SHP77 treated with DMSO at 0.1 percent for 48 hours (cell line): ENCODE results near the gene KHDRBS2.
A peak's percentile ranks its signal among the peaks of the same experiment; 100 is the strongest.

Experiments
- DNase-seq: peaks from one replicate; lab custom pipeline; 2025; lab: John Stamatoyannopoulos, UW

KHDRBS2 gene

DNA sequence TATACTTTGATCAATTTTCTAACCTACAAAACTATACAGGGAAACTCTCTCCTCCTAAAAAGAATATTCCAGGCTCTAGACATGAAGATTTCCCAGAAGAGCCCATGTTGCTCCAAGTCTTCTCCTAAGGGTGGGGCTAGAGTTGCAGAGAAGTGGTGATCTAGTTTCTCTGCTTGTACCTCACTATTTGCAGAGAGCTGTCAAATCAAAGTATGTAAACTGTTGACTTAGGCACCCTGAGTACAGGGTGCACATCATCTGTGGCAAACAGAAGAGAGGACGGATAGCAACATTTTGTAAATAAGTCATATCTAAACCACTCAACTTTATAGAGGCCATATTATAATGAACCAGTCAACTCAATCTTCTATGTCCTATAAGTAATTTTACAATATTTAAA lies 250.1 kb downstream of the KHDRBS2 start:
- DNase-seq, result no peak

DNA sequence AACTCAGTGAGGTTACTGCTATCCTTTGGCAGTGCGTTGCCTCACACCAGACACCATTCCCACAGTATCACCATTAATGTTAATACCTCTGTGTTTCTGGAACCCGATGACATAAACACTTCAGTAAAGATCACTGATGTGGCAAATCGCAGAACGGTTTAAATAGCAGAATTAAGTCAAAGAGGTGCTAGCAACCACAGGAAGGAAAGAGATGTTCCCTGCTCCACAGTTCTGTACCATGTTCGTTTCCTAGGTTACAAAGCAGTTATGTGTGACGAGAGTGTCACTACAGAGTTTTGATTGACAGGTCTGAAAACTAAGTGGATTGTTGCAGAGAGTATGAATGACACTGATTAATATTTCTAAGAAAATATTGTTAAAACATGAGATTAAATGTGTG lies 272.3 kb downstream of the KHDRBS2 start:
- DNase-seq, result no peak

DNA sequence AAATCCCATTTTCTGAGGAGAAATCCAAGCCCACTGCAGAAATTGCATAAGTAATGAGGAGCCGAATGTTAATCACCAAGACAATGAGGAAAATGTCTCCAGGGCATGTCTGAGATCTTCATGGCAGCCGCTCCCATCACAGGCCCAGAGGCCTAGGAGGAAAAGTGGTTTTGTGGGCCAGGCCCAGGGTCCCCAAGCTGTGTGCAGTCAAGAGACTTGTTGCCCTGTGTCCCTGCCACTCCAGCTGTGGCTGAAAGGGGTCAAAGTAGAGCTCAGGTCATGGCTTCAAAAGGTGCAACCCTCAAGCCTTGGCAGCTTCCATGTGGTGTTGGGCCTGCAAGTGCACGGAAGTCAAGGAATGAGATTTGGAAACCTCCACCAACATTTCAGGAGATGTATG lies 276.6 kb downstream of the KHDRBS2 start:
- DNase-seq, result no peak

DNA sequence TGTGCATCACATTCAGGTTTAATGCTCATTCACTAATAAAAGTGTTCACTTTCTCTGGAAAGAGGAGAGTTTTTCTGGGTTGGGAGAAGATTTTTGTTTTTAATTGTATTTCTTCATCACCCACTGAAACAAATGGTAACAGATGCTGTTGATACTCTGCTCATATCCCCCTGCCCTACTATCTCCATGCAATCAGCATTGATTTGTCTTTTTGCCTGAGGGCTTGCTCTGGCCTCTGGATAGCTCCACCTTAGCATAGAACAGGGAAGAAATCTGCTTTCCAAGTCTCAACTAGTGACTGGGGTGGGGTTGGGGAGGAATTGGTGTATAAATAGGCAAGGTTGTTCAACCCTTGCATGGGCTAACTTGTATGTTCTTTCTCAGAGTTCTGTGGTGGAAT lies 296.4 kb downstream of the KHDRBS2 start:
- DNase-seq, result no peak

DNA sequence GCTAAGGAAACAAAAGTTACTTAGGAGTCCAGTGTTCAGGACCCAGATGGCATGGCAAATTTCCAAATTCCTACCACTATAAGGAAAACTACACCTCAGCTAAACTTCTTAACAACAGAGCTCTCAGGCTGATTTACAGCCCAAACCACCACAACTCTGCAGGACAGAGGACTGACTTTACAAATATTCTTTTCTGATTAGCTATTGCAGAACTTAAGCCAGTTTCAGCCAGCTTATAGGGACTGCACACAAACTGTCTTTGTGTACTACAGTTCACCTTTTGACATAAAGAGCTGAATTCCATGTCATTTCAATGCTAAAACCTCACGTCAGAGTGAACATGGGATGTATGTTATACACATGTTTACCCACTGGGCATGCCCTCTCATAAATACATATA lies 305.4 kb downstream of the KHDRBS2 start:
- no peak for DNase-seq

DNA sequence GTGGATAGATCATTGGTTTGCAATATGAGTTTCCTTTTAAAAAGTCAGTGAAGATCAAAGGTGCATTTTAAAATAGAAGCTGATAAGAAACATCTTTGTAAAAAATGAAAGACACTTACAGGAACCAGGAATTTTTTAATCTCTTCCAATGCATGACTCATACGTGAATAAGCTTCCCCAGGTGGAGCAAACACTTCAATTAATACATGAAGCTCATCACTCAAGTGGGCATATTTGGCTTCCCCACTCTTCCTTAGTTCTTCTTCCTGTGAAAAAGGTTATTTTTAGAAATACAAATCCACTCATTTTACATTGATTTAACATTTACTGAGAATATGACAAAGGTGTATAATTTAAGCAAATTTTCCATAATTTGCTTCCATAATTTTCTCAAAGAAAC lies 308.1 kb downstream of the KHDRBS2 start:
- peak; percentile 49 for DNase-seq

DNA sequence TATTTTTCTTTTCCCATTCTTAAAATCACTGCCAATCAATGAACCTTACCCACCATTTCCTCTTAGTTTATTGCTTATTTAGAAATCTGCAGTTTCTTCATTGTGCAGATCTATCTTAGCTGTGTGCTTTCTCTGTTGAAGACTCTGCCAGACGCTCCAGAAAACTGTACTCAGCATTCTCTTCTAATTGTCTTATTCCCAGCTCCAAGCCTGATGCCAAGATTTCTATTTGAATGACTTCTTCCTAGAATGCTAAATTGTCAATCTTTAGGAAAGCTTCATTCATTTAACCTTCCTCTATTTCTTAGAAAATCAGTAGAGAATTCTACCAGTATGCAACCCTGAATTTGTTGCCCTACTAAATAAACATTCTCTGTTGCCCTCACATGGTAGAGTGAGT lies 308.9 kb downstream of the KHDRBS2 start:
- no peak for DNase-seq

DNA sequence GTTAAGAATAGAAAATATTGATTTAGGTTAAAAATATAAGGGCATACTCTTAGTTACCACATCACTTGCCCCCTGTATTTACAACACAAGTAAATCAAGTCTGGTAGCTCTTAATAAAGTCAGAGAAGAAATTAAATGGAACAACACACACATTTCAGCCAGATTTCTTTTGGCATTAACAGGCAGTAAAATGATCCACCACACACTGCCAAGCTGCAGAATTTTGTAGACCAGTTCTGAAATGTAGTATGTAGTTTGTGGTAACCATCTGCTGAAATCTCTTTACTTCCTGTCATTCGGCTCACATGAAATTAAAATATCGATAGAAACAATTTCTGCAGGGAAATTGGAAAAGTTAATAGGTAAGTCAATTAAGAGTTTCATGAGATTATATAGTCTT lies 326.8 kb downstream of the KHDRBS2 start:
- DNase-seq, result no peak

DNA sequence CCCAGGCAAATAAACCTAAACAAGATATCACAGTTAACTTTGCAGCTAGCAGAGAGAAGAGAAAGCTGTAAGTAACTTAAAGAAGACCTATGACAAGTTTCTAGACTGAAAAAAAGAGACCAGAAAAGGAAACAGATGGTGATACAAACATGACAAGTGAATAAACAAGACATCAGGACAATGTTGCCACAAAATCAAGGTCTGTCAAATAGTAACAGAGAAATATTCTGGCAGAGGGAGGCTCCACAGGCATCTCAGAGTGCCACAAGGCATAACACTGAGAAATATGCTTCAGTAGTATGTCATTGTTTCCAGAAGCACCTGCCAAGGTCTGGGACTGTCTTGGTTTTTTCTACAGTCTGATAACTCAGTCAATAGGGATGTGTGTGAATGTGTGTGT lies 332.2 kb downstream of the KHDRBS2 start:
- DNase-seq, result no peak

DNA sequence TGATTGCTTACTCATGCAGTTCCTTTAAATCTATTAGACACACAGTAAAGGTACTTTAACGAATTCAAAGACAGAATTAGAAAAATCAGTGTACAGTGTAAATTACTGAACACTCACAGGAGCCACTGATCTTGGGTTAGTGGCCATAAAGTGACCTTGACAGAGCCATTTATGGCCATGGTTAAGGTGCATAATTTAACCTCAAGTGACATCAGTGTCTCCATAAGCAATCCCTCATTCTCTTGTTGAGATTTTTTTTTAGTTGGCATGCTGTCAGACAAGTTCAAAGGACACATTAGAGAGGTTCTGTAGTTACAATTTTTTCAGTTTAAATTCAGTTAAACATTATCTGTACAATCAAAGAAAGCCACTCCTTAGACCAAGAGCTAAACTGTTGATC lies 334.4 kb downstream of the KHDRBS2 start:
- no peak for DNase-seq

DNA sequence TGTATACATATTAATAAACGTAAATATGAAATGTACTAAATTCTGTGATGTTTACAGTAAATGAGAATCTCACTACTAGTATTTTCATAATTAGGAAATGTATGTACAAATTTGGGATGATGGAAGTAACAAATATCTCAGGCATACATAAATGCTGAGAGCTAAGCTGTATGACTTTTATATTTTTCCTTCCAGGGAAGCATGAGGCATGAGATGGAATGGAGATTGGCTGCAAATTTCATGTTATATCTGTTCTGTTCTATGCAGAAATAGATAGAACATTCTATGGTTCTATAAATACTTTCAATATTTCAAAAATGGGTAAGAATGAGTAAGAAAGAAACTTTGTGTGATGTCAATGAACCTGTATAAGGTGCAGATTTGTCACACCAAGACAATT lies 335.2 kb downstream of the KHDRBS2 start:
- DNase-seq, result no peak

DNA sequence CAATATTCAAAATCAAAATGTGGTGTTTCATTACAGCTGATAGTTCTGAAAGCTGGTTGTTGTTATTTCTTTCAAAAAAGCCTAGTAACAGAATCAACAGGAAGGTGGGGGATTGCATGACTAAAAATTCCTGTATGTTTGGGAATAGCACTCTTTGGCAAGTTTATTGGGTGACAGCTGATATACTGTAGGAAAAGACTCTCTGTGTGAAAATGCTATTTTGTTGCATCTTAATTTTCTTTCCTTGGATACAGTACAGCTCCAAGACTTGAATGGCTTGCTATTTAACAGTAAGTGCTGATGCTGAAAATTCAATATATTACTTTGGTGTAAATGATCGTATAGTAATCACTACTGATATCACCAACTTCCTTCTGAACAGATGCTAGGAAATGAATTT lies 336.1 kb downstream of the KHDRBS2 start:
- DNase-seq, result no peak

DNA sequence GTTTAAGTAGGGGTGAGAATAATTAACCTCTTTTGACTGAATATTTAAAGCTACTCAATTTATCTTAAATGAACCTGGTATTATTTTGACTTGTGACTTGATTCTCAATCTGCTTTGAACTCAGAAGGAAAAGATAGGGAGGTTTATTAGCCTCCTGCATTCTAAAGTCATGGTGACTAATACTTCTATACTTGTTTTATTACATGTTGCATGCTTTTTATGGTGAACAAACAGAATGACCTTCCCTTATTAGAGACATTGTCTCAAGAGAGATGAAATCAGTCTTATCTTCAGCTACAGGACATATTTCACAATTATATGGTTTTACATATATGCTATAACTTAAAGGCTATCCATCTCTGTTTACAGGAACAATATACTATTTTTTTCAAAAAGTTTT lies 336.9 kb downstream of the KHDRBS2 start:
- DNase-seq, result no peak

DNA sequence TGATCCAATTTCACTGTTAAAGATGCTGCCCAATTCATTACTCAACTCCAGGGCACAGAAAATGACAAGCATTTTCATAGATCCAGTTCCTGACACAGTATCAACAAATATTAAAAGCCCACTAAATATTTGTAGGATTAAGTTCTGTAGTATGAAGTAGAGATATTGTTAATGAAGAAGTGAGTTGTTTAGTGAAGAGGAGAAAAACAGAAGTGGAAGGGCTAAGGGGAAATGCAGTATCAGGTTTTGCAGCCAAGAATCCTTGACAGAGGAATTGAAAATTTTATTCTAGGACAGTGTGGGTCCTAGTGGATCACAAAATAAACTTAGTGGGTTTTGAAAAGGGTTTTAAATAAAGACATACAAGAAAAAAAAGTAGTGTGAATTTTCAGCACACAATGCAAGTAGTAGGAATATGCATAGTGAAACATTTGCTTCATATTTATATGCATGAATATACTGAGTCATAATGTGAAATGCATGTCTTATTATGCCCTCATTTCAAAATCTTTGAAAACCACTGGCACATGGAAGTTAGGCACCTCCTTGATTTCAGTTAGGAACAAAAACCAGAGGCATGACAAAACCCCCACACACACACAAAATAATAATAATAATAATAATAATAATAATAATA lies 338.6 kb downstream of the KHDRBS2 start:
- no peak for DNase-seq

DNA sequence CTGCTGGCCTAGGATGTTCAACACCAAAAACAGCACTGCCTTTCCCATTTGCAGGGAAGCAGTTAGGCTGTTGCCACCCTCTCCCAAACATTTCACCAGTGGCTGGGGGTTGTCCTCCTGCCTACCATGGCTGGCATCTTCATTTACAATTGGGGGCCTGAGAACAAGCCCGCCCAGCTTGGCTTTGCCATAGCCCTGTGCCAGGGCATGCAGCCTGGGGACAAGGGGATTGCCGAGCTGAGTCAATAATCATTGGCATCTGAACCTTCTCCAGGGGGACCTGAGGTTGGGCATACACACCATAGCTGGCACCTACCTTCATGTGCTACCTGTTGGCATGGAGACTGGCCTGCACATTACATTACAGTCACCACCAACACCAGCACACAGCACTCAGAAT lies 345.1 kb downstream of the KHDRBS2 start:
- DNase-seq, result no peak

DNA sequence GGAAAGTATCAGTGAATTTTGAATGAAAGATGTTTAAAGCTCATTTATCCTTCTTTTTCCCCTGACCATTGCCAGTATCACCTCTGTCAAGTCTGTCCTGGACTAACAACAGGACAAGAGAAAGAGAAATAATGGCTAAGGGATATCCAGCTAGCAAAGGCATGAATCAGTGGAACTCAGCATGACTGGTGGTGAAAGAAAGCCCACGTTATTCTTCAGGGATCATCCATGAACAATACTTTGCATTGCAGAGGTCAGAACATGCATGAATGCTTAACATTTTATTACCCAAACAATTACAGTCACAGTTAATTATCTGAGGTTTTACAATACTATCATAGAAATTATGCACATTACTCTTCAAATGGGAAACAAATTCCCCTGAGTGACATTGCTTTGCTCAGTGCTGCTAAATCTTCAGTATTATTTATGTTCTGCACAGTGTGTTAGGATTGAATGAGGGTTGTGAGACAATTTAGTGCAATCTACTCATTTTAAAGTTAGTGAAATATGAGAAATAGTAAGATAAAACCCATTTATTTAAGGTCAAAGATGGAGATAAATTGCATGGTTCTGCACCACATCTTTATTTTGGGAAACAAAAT lies 350.7 kb downstream of the KHDRBS2 start:
- no peak for DNase-seq

DNA sequence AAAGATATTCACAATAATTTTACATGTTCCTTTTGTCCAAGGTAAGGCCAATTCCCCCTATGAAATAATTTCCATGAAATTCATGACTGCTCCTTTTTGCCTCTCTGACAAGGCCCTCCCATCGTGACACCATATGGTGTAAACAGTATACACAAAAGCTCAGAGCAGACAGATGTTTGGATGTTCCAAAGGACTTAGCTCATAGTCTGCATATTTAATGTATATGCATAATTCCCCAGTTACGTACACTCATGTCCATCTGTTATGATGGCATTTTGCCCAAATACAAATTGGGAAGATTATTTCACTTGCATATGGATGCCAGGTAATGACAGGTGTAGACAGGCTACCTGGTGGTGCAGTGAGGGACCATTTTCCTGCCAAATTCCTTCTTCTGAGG lies 376.5 kb downstream of the KHDRBS2 start:
- DNase-seq, result no peak

DNA sequence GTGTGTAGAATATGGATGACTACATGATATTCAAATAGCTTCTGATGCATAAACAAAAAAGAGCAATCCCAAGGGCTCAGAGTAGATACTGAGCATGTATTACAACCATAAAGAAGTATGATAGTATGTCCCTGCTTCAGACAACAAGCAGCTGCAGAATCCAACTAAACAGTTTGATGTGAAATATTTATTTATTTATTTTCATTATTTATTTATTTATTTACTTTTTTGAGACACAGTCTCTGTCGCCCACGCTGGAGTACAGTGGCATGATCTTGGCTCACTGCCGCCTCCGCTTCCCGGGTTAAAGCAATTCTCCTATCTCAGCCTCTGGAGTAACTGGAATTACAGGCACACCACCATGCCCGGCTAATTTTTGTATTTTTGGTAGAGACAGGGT lies 384.3 kb downstream of the KHDRBS2 start:
- DNase-seq, result no peak

DNA sequence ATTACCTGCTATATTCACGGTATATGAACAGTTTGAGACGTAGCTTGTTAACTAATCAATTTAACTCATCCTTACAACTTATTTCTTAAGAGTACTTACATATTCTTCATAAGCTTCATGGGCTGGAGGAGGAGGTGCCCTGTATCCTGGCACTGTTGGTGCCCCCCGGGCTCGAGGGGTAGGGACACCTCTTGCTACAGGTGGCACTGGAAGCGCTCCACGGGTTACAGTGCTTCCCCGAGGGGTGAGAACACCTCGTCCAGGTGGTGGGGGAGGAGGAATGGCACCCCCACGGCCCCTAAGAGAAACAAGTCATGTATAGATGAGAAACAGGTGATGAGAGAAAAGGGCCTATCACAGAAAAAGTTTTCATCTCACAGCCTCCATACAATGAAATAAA lies 391.5 kb downstream of the KHDRBS2 start:
- no peak for DNase-seq

DNA sequence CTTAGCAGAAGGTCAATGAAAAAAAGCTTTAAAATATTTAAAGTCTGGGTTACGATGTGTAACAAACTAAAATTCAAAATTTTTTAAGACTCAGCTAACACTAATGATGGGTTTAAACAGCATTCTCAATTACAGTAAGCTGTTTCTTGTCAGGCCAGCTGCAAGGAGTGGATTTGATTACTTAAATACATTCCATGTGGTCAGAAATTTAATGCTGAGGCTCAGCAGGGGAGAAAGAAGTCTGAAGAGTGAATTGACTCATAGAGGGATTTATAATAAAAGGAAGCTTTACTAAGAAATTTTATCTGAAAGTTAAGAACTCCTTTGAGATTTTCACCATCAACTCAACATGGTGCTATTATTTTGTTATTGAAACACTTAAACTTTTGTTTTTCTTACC lies 398.6 kb downstream of the KHDRBS2 start:
- no peak for DNase-seq

DNA sequence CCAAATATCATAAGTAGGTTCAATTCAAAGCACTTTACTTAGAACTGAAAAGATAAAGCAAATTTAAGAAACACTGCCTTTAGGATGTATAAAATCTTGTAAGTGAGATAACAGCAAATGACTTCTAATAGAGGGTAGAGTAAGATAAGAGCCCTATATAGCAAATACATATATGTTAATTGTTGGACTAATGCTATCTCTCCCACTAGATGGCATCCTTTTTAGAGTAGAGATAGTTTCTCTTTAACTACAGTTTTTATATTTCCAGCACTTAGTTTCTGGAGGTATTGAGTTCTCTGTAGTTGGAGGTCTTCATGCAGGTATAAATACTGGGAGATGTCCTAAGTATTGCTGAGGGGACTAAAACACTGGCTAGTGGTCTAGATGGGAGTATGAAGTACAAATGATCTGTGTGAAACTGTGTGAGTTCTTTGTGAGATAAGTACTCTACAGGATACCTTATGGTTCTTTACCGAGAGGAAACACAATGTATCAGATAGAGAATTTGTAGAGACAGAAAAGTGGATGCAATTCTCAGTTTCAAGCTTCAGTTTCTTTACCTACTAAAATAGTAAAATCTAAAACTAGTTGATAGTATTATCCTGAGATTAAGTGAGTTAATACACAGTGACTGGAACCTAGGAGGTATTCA lies 399.3 kb downstream of the KHDRBS2 start:
- no peak for DNase-seq

DNA sequence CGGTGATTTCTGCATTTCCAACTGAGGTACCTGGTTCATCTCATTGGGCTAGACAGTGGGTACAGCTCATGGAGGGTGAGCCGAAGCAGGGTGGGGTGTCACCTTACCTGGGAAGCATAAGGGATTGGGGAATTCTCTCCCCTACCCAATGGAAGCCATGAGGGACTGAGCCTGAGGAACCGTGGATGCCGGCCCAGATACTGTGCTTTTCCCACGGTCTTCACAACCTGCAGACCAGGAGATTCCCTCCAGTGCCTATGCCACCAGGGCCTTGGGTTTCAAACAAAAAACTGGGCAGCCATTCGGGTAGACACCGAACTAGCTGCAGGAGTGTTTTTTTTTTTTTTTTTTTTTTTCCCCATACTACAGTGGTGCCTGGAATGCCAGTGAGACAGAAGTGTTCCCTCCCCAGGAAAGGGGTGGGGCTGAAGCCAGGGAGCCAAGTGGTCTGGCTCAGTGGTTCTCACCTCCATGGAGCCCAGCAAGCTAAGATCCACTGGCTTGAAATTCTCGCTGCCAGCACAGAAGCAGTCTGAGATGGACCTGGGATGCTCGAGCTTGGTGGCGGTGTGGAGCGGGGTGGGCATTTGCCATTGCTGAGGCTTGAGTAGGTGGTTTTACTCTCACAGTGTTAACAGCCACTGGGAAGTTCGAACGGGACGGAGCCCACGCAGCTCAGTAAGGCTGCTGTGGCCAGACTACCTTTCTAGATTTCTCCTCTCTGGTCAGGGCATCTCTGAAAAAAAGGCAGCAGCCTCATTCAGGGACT lies 416.2 kb downstream of the KHDRBS2 start:
- DNase-seq, result no peak

DNA sequence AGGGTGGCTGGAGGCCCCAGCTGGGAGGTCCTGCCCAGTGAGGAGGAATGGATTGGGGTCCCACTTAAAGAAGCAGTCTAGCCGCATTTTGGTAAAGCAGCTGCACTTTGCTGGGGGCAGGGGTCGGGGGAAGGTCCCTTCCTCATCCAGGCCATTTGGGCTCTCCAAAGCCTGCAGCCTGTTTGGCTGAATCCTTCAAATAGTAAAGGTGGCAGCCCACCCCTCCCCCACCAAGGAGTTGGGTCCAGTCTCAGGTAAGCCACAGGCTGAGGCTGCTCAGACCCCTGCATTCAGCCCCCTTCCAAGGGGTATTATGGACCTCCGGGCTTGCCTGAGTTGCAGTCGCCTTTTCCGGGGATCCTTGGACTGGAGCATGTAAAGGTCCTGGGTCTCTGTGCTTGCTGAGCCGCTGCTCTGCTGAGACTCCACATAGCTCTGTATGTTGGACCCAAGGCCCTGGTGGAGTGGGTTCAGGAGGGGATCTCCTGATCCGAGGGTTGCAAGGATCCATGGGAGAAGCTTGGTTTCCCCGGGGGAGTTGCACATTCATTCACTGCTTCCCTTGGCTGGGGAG lies 417.4 kb downstream of the KHDRBS2 start:
- DNase-seq, result no peak
